Aorta (tissue), 5 donors: ENCODE data around the gene CYYR1. TPM values are rescaled to one million over a fixed set of nuclear protein-coding genes. Genes with fewer than 3 reads are reported as not detected.

Experiments used
- ATAC-seq: fragments of 200-7000 bp; cut with Tn5 transposase; one replicate; pipeline ENCODE4 v1.9.1; 2022; ENCODE audit warnings: moderate library complexity; ENCODE audit not compliant: low FRiP score
- DNase-seq, 2 donors: peaks; one replicate each; pipeline ENCODE4 v3.0.0-alpha.2; 2020
- H3K27ac ChIP-seq, 2 donors: one replicate each; pipeline ENCODE4 v1.5.1; 2013; ENCODE audit warnings: low read length in 2 of 2, mild to moderate bottlenecking in 2 of 2, moderate library complexity in 2 of 2, control low read depth in 1 of 2, inconsistent platforms in 1 of 2, low read depth in 1 of 2
- H3K27me3 ChIP-seq, 2 donors: one replicate each; pipeline ENCODE4 v1.6.1; 2013; ENCODE audit warnings: control low read depth in 1 of 2, low read length in 1 of 2, mild to moderate bottlenecking in 1 of 2, moderate library complexity in 1 of 2; ENCODE audit not compliant: insufficient read depth in 2 of 2, control insufficient read depth in 1 of 2
- H3K36me3 ChIP-seq, 2 donors: one replicate each; pipeline ENCODE4 v1.6.1; 2013; ENCODE audit warnings: control low read depth in 1 of 2, low read length in 1 of 2, mild to moderate bottlenecking in 1 of 2; ENCODE audit not compliant: insufficient read depth in 2 of 2, control insufficient read depth in 1 of 2
- H3K4me1 ChIP-seq, 2 donors: one replicate each; pipeline ENCODE4 v1.6.1; 2013; ENCODE audit warnings: low read length in 2 of 2, control low read depth in 1 of 2, mild to moderate bottlenecking in 1 of 2, moderate library complexity in 1 of 2; ENCODE audit not compliant: insufficient read depth in 2 of 2, control insufficient read depth in 1 of 2
- H3K4me3 ChIP-seq, 2 donors: one replicate each; pipeline ENCODE4 v1.5.1; 2013; ENCODE audit warnings: low read length in 2 of 2, control low read depth in 1 of 2, mild to moderate bottlenecking in 1 of 2
- H3K9me3 ChIP-seq: one replicate; pipeline ENCODE4 v1.6.1; 2013; ENCODE audit warnings: mild to moderate bottlenecking, low read length; ENCODE audit not compliant: control insufficient read depth
- WGBS, 2 donors: extraction: QIAGEN DNeasy Blood & Tissue Kit; methylation state at CpG; one replicate each; pipeline ENCODE4 v1.1.7; 2013; 5-methylcytosine and 5-hydroxymethylcytosine counted together
- intact Hi-C, 2 donors: fragments of 100-400 bp; cut with DNase I; formaldehyde crosslinking; loops; one replicate each; pipeline versions ENCODE4 v1.14.2 to v1.15.0; 2022
- polyA plus RNA-seq, 2 donors: library from polyadenylated mRNA; stranded (reverse); fragments of 200-250 nt; gene quantifications; one replicate each; pipeline ENCODE4 v1.2.3, GENCODE V29; 2013
- total RNA-seq, 2 donors: library from RNA; stranded (reverse); fragmentation: NEBNext Ultra II Directional; extraction: Animal tissue kit (Norgen Biotek cat#: 25700); gene quantifications; one replicate each; pipeline ENCODE4 v1.2.1, GENCODE V29; 2021
- donor health status: healthy with polysubstance abuse.
- donor health status: Bipolar disorder and iron deficiency.
- donor health status: DM: no; HTN: no; CAD: no.
- donor health status: DM: no; HTN: no; CAD: no.
- donor health status: DM: yes; HTN: yes; CAD: no.

The CYYR1 gene
- total and polyA plus RNA-seq, 4 donors, result 1.6 to 45.8 (median 13.4) TPM

- intact Hi-C loops, result no loop called here
- ATAC-seq (no peak), DNase-seq (no peak)
- 85 to 91% methylated on average over 7 of the region's 7 CpGs for WGBS, 2 donors
- Histone ChIP-seq H3K9me3 (no peaks in the 10 kb centered on the region), H3K4me3 (no peak overlapping the region), H3K4me1 (no peaks in the 10 kb centered on the region), H3K27ac (no peak overlapping the region), H3K27me3 (peaks cover 0 to 2% of the 10 kb centered on the region in 2 donors), H3K36me3 (no peaks in the 10 kb centered on the region)
Observed at GRCh38 chr21:26588446-26588845, 15.4 kb upstream of the CYYR1 start.

- ATAC-seq (peak; percentile 69), DNase-seq (no peak)
- Histone ChIP-seq H3K9me3 (no peaks in the 10 kb centered on the region), H3K4me1 (no peaks in the 10 kb centered on the region), H3K27me3 (peaks cover 0 to 2% of the 10 kb centered on the region in 2 donors), H3K4me3 (no peak overlapping the region), H3K36me3 (no peaks in the 10 kb centered on the region), H3K27ac (no peak overlapping the region)
- intact Hi-C loops, result no loop called here
- WGBS, 2 donors, result 45 to 68% methylated on average over 9 of the region's 9 CpGs
Observed at GRCh38 chr21:26587736-26588201, 14.7 kb upstream of the CYYR1 start.

DNA sequence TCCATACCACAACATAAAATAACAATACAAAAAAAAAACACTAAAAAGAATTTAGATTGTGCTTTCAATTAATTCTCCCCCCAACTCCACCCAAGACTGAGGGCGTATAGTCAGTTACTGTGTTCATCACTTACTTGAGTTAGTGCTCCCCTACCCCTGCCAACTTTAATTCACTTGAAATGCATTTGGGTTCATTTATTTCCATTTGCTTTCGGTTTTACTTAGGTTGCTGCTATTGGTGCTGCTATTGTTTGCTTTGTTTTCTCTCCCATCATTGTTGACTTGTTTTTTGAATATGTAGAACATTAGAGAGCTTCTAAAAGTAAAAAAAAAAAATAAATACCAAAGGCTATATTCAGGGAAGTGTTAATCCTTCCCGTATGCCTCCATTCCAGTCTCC, 10.7 kb upstream of the CYYR1 start:
- DNase-seq (no peak), ATAC-seq (no peak)
- Histone ChIP-seq H3K9me3 (no peaks in the 10 kb centered on the region), H3K4me1 (no peaks in the 10 kb centered on the region), H3K27ac (no peak overlapping the region), H3K4me3 (no peak overlapping the region), H3K36me3 (no peaks in the 10 kb centered on the region), H3K27me3 (no peaks in the 10 kb centered on the region)
- intact Hi-C loops, result no loop called here
- WGBS, 2 donors, result 74 to 76% methylated on average over 3 of the region's 3 CpGs

GRCh38 chr21:26581818-26582217, 8.7 kb upstream of the CYYR1 start:
- Histone ChIP-seq H3K36me3 (no peaks in the 10 kb centered on the region), H3K4me1 (no peaks in the 10 kb centered on the region), H3K4me3 (no peak overlapping the region), H3K9me3 (no peaks in the 10 kb centered on the region), H3K27me3 (no peaks in the 10 kb centered on the region), H3K27ac (no peak overlapping the region)
- ATAC-seq (no peak), DNase-seq (no peak)
- 91 to 98% methylated on average over 1 of the region's 1 CpG for WGBS, 2 donors
- intact Hi-C loops, result no loop called here

DNA sequence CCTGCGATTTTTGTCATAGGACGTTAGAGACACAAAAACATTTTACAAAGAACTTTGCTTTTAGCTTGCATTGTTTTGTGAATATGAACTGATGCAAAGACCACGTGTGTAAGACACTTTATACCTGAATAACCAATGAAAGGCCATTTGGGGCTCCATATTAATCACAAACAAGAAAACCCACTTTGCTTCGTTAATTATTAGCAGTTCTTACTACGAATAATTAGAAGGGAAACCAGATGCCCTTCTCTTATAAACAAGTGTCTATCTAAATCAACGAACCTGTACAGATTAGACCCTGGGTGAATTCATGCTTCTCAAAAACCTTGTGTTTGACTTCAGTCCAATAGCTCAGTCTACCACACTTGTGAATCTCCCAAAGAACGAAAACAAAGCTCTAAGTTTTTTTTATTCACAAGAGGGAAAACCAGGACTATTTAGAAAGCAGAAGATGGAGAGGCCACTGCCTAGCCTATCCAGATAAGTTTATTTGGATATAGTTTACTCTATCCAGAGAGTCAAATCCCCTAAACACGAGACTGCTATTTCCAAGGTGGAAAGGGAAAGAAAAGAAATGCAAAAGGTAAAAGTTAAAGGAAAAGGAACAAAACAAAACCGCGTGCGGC, 897 bp downstream of the CYYR1 start:
- Histone ChIP-seq H3K27me3 (no peaks in the 10 kb centered on the region), H3K4me3 (peak overlapping the region in 1 of 2 donors; percentile 2), H3K36me3 (no peaks in the 10 kb centered on the region), H3K4me1 (no peaks in the 10 kb centered on the region), H3K27ac (no peak overlapping the region), H3K9me3 (peaks cover 2% of the 10 kb centered on the region)
- 41 to 49% methylated on average over 11 of the region's 11 CpGs for WGBS, 2 donors
- DNase-seq (no peak), ATAC-seq (no peak)
- intact Hi-C loops, result no loop called here

- Histone ChIP-seq H3K27me3 (no peaks in the 10 kb centered on the region), H3K4me1 (no peaks in the 10 kb centered on the region), H3K4me3 (no peak overlapping the region), H3K9me3 (peaks cover 2% of the 10 kb centered on the region), H3K36me3 (no peaks in the 10 kb centered on the region), H3K27ac (no peak overlapping the region)
- 73 to 86% methylated on average over 3 of the region's 3 CpGs for WGBS, 2 donors
- DNase-seq (no peak), ATAC-seq (peak; percentile 67)
- intact Hi-C loops, result no loop called here
Observed at GRCh38 chr21:26570203-26570602, 2.9 kb downstream of the CYYR1 start.

DNA sequence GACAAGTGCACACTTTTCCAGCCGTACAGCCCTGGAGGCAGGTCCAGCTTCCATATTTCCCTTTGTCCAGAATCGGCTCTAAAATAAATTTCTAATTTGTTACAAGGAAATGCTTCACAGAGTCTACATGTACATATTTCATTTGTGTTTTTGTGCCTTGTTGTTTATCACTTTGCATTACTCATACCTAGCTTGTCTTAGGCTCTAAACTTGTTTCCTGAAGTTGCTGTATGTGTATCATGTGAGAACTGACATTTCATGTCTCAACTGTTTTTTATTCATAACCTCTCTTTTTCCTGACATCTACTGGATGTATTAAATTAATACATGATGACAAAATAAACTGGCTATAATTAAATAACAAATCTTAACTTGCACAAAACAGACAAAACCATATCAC, 7.5 kb downstream of the CYYR1 start:
- WGBS, 2 donors, result 92 to 94% methylated on average over 2 of the region's 2 CpGs
- Histone ChIP-seq H3K4me1 (no peaks in the 10 kb centered on the region), H3K36me3 (no peaks in the 10 kb centered on the region), H3K4me3 (no peak overlapping the region), H3K9me3 (no peaks in the 10 kb centered on the region), H3K27ac (no peak overlapping the region), H3K27me3 (no peaks in the 10 kb centered on the region)
- no peak for ATAC-seq
- no peak for DNase-seq
- intact Hi-C loops, result no loop called here

- WGBS, 2 donors, result 81 to 83% methylated on average over 6 of the region's 6 CpGs
- ATAC-seq, result no peak
Observed at GRCh38 chr21:26565111-26565510, 8.0 kb downstream of the CYYR1 start.

GRCh38 chr21:26563856-26564503, 9.1 kb downstream of the CYYR1 start:
- 66 to 70% methylated on average over 5 of the region's 5 CpGs for whole genome bisulfite sequencing, 2 donors
- no peaks in the 10 kb centered on the region for H3K4me1 ChIP-seq
- ATAC-seq (no peak), DNase-seq (no peak)
- no peak overlapping the region for H3K27ac ChIP-seq
- no peak overlapping the region for H3K4me3 ChIP-seq
- H3K27me3 ChIP-seq, result no peaks in the 10 kb centered on the region
- H3K36me3 ChIP-seq, result no peaks in the 10 kb centered on the region
- H3K9me3 ChIP-seq, result no peaks in the 10 kb centered on the region
- intact Hi-C loops, result no loop called here

More at GRCh38 chr21:26565111-26565510, 8.0 kb downstream of the CYYR1 start:
- Histone ChIP-seq H3K9me3 (no peaks in the 10 kb centered on the region), H3K4me1 (no peaks in the 10 kb centered on the region), H3K27ac (no peak overlapping the region), H3K4me3 (no peak overlapping the region), H3K27me3 (no peaks in the 10 kb centered on the region), H3K36me3 (no peaks in the 10 kb centered on the region)
- no peak for DNase-seq
- intact Hi-C loops, result no loop called here
